DMS53 (cell line): Measurements from ENCODE around the gene PSMB10.
A peak's percentile ranks its signal among the peaks of the same experiment; 100 is the strongest.
"Not testable (repeated sequence)": the region's sequence is repeated elsewhere in the genome, so short reads cannot be mapped to it uniquely, and the experiment has no call there.

ENCODE experiments used
- DNase-seq: peaks from one replicate; lab custom pipeline; 2025; lab: John Stamatoyannopoulos, UW

The PSMB10 gene

DNA sequence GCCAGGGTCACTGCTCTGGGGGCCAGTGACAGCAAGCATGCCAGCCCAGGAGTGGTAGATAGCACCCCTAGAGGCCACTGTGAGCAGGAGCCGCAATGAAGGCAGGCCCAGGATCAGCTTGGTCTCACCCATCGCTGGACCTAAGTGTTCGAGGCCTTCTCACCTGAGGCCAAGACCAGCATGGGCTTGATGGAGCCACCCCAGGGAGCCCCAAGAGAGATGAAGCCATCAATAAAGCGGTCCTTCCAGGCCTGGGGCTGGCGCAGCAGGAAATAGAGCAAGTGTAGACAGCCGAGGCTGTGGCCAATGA lies 5.5 kb upstream of the PSMB10 start:
- peak; percentile 57 for DNase-seq

- no peak for DNase-seq
These were observed 5.0 kb upstream of the PSMB10 start for GRCh38 chr16:67941469-67942199.

GRCh38 chr16:67940446-67941089 lies 3.9 kb upstream of the PSMB10 start:
- DNase-seq: no peak

DNA sequence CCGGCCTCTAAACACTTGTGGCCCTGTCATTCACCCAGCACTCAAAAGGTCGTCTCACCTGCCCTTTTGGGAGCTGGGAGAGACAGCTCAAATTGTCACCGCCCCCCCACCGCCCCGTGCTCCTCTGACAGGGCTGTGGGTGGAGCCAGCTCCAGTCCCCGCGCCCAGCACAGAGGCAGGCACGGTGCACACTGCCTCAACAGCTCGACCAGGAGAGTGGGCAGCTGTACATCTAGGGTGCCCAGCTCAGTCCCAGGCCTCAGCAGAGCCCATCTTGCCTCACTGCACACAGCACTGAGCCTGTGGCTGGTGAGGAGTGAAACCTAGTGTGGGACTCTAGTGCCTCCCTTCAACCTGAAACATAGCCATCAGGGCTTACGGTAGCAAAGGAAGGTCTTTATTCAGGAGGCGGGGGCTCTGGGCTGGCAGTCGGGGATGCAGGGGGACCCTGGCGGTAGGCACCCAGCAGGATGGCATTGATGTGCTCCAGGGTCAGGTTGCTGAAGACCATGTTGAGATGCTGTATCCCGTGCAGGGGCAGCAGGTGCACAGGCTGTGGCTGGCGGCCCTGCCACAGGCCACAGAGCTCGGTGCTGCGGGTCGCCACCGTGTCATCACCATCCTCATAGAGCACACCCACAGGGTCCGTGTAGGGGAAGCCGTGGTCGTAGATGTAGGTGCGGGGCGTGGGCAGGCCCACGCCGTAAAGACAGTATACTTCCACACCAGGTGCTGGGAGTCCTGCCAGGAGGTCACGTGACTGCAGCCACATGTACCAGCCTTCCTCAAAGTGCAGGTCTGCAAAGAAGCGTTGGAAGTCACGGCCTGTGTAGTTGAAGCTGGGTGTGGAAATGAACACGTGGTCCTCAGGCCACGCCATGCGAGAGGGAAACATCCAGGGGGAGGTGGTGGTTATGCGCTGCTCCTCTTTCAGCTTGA lies 3.1 kb upstream of the PSMB10 start:
- DNase-seq: peak; percentile 56

GRCh38 chr16:67937713-67938112 lies 1.1 kb upstream of the PSMB10 start:
- DNase-seq: not testable (repeated sequence)

DNA sequence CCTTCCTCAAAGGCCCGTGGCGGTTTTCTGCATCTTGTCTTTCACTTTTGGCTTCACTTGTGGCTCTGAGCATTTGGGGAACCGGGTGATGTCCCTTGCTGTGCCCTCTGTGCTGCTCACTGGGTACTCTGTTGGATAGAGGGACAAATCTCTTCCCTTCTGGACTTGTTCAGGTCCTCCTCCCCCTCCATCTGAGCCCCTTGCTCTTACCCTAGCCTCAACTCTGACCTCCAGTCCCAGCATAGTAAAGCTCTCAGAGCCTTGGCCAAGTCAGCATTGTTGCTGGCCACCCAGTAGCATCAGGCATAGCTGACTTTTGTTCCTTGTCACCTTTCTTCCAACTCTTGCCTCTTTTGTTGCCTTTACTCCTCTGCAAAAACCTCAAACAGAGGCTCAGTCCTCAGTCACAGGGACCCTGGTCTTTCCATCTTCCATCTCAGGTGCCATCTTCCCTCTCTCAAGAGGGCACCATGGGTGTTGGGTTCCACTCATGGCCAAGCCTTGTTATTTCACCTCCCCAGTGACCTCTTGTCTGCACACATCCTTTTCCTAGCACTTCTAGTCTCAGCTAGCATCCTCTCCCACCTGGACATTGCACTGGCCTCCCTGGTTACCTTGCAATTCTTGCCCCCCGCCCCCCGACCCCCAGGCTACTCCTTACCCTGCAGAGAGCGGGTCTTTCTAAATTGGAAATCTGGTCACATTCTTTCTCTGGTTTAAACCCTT lies 393 bp upstream of the PSMB10 start:
- no peak for DNase-seq

DNA sequence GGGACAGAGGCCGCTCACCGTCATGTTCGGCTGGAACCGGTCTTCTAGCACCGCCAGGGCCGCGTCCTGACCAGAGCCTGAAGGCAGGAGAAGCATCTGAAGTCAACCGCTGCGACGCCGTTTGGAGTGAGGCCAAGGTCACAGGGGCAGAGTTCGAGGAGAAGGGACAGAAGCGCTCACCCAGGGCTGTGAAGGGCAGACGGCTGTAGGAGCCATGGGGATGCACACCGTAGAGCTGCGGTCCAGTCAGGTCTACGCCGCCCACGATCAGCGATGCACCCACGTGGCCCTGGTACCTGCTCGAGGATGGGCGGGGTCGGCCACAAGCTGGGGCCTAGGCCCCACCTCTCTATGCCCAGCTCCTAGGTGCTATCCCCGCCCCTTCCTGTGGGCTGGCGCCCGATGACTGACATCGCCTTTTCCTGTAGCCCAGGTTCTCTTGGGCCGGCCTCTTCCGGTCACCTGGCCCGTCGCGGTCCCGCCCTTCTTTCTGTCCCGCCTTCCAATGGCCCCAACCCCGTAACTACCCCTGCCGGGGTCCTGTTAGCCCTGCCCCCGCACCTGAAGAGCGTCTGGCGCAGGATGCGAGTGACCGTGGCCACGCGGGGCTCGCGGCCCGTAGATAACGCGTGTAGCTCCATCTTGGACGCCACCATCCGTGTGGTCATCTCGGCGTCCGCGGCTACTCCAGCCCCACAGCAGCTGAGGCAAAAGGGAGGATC lies 1.1 kb downstream of the PSMB10 start:
- peak; percentile 98 for DNase-seq

DNA sequence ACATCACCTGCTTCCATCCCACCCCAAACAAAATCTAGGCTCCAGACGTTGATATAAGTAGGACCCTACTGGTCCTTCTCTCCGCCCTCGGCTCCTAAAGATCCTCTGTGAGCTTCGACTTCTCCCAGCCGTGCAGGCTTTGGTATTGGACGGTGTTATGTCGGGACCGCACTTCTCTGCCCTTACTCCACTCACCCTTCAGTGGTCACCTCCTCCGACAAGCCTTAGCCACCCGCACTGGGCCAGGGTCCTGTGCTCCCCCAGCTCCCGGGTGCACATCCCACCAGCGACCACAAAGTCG lies 1.6 kb downstream of the PSMB10 start:
- peak; percentile 65 for DNase-seq

DNA sequence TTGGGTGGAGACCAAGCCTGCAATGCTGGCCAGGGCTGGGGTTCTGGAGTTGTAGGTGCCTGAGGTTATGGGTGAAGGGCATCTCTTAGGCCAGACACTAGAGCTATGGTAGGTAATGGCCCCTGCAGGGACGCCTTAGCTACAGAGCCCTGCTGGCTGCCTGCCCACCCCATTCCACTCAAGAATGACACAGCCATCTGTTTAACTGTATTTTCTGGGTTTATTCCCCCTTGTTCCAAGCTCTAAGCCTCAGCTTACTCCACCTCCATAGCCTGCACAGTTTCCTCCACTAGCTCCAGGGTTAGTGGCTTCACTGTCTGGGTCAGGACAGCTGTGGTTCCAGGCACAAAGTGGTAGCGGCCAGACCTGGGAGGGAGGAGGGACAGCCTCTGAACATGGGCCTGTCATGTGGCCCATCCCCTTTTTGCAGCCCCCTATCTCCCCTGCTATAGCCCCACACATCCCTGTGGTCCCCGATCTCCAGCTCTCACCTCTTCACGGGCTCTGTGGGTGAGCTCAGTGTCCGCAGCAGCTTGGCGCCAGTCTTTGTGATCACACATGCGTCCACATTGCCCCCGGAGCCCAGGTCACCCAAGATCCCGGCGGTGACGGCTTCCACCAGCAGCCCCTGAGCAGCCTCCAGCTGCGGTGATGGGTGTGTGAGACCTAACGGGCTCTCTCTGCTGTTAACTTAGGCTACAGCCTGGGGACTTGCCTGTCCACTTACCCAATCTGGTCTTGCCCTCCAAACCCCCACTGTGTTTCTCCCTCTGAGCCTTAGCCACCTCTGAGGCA lies 2.1 kb downstream of the PSMB10 start:
- no peak for DNase-seq

DNA sequence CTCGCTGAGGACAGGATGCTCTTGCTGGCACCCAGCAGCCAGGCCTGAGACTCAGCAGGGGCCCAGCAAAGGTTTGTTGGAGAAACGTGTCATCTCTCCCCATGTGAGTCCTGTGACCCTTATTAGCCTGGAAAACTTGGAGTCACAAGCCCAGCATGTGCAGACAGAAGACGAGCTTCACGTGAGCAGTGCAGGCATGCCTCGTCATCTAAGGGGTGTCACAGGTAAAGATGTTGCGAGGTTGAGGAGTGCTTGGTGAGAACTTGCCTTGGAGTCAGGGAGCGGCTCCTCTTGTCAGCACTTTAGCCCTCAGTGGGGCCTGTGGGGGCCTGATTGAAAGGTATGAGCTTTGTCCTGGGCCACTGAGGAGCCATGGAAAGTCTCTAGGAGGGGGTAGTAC lies 2.8 kb downstream of the PSMB10 start:
- DNase-seq: peak; percentile 16

DNA sequence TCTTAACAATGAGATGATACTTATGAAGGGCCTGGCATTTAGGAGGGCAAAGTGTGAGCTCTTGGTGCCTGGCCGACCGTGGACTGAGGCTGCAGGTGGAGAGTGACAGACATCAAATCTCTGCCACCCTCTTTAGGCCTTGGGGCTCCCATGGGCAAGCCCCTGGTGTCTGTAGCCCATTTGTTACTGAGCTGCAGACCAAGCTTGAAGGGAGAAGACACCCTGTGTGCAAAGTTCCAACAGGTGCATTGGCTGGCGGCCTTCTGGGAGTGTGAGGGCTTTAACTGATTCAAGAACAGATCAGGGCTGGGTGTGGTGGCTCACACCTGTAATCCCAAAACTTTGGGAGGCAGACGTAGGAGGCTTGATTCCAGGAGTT lies 4.2 kb downstream of the PSMB10 start:
- DNase-seq: no peak

GRCh38 chr16:67931712-67932461 lies 4.8 kb downstream of the PSMB10 start, which contains the start of gene CTRL:
Gene CTRL (minus strand): TSS chr16:67931862. CDS start chr16:67931852, 10 bp downstream.
- no peak for DNase-seq

- DNase-seq: no peak
These were observed 5.9 kb downstream of the PSMB10 start for GRCh38 chr16:67930678-67931211.

DNA sequence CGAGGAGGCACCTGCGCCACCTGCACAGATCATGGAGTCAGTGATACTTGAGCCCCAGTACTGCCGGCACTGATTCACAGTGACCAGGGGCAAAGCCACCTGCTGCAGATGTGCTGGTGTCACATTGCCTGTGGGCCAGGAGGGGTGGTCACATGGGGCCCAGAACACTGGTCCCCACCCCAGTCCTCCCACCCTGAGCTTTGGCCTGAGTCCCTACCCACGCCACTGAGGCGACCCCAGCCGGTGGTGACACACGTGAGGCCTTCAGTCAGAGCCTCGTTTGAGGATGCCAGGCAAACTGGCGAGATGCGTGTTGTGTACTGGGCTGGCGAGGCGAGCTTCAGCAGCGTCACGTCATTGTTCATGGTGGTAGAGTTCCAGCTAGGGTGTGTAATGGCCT lies 6.5 kb downstream of the PSMB10 start:
- no peak for DNase-seq

GRCh38 chr16:67928561-67929364 lies 7.9 kb downstream of the PSMB10 start:
- DNase-seq: peak; percentile 80

- DNase-seq: no peak
These were observed 8.5 kb downstream of the PSMB10 start for GRCh38 chr16:67928147-67928546.

GRCh38 chr16:67927131-67927941 lies 9.3 kb downstream of the PSMB10 start:
- no peak for DNase-seq

GRCh38 chr16:67926181-67926750 lies 10.4 kb downstream of the PSMB10 start:
- DNase-seq: peak; percentile 88
